GM21723 (cell line): ENCODE measurements around the gene TLE1.
A peak's percentile ranks its signal among the peaks of the same experiment; 100 is the strongest.

Experiments used
- ATAC-seq: cut with Tn5 transposase; IDR thresholded peaks from one replicate; pipeline ENCODE4 v1.9.1; 2021; ENCODE audit warnings: mild to moderate bottlenecking, moderate library complexity; ENCODE audit not compliant: unreplicated experiment

The TLE1 gene

DNA sequence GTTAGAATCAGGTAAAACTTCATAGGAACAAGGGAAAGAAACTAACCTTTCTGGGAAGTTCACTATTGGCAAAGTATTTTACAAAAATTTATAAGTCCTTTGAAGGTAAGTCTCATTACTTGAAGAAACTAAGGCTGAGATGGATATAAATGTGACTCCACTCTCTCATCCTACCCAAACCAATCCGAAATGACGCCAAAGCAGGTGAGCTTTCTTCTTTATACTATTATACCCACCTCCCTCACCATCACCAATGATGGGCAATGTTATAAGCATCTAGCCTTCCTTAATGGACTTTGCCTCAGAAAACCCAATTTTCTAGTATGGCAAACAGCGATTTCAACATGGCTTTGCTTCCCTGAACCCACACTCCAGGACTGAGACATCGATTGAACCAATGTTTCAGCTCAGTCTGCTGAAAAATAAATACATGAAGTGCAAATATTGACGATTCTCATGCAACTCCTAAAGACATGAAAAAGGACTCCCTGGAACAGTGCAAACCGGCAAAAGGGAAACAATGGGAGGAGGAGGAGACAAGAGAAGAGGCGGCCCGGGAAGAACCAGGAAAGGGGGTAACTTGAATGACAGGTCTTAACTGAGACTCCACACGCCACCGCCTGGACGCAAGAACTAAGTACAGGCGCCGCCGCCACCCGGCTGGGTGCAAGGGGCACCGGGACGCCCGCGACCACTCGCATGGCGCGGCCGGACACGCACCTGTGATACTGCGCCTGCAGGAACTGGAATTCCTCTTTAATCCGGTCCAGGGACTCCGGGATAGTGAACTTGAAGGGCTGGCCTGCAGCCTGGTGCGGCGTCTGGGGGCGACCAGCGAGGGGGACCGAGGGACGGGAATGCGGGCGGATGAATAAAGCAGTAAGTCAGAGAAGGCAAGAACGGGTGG is 2.5 kb downstream of the TLE1 start:
- peak; percentile 32 for ATAC-seq

DNA sequence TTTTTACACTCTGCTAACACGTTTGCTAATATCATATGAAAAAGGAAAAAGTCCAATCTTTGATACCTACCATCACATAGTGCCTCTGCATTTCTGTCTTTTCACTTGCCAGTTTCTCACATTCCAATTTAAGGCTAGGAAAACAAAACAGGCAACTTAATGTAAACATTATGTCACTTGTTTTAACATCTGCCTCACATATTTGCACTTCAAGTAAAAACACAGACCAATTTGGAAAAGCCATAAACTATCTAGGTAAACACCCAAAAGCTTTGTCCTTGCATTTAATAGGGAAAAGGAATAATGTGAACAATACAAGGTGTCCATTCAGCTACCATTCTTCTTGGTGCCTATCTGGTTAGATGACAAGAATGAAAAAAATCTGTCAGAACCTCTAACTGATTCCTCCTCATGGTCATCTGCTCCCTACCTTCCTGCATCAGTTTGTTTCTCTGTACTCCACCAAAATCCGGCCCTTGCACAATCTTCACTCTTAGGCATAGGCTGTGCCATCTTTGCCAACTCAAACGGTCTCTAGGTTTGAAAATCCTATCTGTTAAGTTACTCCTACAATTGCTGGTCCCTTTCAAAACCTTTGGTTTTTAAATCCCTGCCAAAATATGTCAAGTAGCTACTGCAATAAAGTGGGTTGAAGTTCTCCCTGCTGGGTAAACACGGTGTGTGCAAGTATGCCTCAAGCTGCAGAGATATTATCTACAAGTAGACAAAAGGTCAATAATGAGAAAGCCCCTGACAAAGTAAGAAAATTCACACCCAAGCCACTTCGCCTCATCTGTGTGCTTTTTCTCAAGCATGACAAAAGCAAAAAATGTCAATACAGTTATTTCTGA is 3.4 kb downstream of the TLE1 start:
- ATAC-seq = no peak

DNA sequence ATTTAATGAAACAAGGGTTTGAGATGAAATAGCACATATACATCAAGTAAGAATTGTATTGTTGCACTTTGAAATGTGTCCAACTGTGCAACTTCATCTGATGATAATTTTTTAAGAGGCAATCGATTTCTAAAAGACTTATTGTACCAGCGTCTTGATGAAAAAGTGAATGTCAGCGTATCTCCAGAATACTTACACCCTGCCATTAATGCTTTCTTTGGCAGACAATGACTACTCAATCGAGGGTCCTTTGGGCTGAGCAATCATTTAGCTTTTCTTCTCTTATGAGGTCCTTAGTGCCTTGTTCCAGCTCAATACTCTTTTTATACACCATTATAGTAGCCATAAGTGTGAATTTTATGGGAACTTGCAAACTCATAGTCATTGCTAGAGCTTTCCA is 4.7 kb downstream of the TLE1 start:
- ATAC-seq = no peak

DNA sequence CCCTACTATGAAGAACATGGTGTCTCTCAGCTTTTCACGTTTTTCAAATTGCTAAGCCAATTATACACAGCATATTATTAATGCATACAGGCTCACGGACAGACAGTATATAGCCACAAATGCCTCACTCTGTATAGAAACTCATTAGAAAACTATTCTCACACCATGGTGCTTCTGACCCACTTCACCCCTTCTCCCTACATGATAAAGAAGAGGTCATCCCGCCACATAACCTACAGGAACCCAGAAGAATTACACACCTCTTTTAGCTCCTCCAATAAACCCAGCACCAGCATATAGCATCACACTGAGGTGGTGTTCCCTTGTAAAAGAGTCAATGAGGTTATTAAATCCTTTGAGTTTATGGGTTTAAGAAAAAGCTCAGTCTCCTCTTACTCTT is 5.6 kb downstream of the TLE1 start:
- ATAC-seq = no peak

DNA sequence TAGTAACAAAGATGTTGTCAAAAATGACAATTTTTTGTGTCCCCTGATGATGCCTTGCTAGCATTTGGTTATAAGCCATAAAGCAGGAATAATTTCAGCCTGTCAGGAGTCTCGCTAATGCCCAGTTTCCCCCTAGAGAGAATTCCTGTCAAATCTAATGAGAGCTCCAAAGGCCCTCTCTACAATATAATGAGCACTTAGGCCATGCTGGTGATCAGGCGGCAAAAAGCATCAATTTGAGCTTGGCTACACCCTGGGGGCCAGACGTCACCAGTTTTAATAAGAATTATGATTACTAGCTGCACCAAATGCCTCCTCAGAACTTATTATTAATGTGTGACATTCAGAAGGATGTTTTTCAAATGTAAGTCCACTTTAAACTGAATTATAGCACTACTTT is 6.1 kb downstream of the TLE1 start:
- ATAC-seq = no peak

DNA sequence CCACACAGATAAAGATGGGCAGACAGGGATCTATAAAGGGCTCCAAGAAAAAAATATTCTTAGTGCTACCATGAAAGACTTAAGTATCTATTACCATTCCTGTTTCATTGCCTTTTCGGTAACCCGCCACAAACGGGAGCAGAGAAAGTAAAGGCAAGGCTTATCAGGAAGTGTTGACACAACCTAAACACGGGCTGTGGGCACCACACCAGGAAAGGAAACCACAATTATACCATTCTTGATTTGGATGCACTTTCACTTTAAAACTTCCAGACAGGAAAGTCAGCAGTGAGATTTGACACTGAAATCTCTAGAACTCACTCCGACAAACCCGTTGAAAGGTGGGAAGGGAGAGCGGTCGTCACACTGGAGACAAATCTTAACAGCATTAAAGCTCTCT is 6.5 kb downstream of the TLE1 start:
- ATAC-seq = no peak

DNA sequence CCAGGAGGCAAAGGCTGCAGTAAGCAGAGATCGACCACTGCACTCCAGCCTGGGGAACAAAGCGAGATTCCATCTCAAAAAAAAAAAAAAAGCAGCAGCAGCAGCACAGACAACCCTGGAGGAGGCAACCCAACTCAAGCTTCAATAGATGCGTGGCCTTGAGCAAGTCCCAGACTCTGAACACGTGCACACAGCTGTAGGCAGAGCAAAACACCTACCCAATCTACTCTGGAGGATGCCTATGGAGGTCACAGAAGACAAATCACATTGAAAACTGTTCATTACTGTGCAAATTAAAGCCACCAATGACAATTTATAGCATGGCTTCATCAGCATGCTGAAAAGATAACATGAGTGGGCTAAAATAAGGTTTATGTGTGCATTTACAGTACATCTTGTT is 7.2 kb downstream of the TLE1 start:
- no peak for ATAC-seq

DNA sequence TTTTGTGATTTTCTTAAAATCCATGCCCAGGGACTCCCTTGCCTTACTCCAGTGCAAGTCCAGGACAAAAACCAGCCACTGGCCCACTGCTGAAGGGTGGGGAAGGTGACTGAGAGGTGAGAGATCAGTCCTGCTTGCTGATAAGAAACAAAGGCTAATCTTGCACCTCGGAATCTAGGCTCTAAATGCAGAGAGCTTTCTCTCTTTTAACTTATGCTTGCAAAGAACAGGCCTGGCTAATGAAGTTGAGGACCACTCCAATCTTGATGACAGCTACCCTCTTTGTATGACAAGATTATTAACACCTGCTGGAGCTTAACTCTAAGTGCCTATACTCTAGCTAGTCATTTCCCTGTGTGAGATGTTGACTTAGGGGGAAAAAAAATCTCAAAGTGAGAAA is 8.8 kb downstream of the TLE1 start:
- no peak for ATAC-seq

DNA sequence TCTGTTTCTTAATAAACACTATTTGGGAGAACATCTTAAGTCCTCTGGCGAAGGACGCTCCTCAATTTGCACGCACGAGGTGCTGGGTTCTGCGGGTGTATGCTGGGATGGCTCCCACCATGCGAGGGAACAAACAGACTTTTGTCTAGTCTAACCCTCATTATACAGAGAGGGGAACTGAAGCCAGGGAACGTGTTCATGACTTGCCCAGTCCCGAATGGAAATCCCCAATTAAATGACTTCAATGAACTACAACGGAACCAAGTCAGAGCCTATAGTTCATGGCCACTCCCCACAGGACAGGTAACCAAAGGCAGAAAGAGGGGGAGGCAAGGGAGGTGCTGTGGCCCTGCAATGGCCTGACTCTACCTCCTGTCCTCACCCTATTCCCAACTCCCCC is 9.3 kb downstream of the TLE1 start:
- ATAC-seq = no peak

DNA sequence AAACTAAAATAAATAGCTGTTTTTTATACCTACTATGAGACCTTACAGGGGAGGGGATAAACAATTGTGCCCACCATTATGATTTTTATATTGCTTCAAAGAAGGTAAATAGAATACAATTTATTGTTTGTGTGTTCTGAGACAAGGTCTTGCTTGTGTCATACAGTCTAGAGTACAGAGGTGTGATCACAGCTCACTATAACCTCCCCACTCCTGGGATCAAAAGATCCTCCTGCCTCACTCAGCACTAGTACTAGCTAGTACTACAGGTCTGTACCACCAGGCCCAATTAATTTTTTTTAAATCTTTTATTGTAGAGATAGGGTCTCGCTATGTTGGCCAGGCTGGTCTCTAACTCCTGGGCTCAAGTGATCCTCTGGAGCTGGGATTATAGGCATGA is 11.3 kb downstream of the TLE1 start:
- ATAC-seq = no peak

DNA sequence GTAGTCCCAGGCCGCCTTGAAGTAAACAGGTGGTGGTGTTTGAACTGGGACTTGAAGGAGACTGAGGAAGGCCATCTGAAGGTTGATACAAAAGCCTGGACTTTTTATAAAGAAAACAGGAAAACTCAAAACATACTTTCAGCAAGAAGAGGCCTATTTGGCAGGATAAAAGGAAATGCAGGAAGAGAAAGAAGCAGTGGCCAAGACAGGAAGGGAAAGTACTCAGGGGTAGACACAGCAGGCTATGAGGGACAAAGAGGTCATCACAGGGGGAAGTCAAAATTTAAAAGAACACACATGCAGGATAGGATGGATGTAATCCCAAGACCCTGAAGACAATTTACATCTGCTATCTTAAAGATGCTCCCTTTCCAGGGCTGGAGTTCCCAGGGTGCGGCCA is 13.0 kb downstream of the TLE1 start:
- no peak for ATAC-seq

DNA sequence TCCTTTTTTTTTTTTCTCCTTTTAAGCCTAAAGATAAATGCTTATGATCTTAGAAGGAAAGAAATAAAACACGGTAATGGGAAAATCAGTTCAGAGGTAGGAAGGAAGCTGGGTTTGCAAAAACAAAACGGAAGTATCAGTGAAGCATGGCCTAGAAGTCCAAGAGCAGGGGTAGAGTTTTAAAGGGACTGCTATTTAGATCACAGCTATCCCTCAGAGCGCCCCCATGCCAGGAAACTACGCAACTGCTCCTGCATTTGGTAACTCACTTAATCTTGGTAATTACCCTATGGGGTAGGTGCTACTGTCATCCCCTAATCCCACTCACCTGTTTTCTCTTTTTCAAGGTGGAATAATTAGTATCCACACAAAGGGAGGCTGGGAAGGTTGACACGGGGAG is 16.0 kb downstream of the TLE1 start:
- no peak for ATAC-seq

DNA sequence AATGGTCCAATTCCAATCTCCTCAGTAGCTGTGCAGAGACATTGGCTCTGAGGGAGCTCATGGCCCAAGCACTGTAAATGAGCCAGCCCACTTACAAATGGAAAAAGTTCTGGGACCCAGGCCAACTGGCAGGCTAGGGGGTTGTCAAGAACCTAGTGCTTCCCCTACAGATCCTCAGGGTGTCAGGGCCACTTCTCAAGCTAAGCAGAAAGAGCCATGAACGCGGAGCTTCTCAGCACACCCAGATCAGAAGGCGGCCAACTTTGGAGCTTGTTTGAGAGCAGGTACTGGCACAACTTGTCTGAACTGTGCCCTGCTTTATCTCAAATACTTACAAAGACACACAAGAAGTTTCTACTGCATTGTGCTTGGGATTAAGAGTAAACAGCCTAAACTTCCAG is 17.5 kb downstream of the TLE1 start:
- ATAC-seq = no peak

DNA sequence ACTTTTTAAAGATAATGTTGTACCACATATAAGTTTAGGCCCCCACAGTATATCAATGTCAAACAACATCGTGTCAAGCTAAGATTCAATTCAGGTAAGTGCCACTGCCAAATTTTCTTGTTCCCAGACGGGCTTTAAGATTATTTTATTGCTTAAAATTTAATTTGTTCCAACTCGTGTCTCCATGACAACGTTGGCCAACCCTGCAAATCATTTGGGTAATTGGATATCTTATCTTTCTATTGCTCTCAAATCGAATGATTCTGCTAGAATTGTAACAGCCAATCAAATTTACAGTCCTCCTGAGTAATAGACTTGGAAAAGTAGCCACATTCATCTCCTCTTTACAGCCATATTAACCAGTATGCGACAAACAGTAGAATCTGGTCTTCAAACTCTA is 19.5 kb downstream of the TLE1 start:
- ATAC-seq = no peak

DNA sequence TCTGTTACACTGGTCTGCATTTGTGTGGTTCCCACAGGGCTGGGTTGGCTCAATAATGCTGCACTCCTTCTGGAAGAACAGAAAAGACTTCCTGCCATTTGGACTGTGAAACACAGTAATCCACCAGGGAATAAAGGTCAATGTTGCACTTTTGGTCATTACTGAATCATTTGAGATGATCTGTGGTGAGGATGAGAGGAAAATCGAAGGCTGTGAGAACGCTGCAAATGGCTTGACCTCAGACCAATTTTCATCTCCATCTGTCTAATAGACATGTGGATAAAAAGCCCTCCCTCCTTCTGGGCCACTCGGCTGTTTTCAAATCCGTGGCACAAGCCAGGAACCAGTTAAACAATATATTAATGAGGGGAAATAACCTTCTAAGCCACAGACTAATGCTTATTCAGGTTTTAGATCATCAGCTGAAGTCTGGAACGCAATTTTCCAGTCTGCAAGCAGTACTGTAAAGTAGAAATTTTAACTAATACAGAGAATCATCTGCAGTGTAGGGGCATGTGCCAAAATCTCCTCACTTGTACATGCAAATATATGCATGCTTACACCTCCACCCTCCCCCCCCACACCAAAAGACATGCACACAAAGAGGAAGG is 20.2 kb downstream of the TLE1 start:
- no peak for ATAC-seq

DNA sequence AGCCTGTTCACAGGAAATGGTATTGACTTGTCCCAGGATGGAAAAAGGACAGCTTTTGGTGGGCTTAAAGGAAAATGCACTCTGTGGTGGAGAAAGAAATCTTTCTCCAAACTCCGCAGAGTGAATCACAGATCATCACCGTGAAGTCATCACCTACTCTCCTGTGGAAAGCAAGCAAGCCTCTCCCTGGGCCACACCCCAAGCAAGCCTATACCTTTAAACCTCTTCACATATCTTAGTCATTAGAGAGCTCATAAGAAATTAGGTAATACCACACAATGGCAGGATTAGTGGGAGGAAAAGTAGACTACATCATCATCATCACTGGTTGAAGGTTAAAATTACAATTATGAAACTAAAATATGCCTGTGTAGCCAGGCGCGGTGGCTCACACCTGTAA is 23.2 kb downstream of the TLE1 start:
- ATAC-seq = no peak

DNA sequence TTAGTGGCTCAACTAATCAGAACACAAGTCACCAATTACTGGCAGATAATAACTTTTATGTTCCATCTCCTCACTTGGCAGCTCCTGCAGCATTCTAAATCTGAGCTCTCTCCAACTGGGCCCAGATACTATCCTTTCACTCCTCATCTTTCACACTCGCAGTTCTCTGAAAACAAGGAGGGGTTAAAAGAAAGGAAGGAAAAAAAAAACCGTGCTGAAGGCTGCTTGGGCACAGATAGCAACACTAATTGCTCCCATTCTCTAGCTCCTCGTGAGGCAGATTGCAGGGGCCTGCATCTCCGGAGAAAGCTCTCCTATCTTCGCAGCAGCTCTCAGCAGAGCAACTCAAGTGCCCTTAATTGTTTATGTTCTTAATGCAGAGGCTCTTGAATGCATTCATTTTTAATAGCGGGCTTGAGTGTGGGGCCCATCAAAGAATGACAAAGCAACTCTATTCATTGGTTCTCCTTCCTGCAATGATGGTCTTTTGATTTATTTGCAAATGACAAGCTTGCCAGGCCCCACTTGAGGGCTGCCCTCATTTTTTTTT is 23.9 kb downstream of the TLE1 start:
- no peak for ATAC-seq

DNA sequence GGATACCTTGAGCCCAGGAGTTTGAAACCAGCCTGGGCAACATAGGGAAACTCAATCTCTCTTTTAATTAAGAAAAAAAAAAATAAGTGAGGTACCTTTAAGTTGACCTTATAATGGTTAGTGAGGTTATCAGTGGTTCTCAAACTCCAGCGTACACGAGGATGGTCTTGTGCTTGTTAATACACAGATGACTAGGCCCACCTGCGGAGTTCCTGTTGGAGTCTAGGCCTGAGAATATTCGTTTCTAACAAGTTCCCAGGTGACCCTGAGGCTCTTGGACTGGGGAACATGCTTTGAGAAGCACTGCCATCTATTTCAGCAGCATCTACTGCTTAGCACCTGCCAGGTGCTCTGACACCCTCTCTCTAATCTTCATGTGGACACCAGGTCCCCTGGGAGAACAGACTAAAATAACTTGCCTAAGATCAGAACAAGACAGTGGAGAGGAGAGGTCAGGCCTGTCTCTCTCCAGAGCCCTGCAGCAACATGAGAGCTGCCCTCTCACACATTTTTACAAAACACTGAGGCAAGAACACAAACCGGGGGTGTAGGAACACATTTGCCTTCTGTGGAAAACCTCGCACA is 24.6 kb downstream of the TLE1 start:
- ATAC-seq = no peak

DNA sequence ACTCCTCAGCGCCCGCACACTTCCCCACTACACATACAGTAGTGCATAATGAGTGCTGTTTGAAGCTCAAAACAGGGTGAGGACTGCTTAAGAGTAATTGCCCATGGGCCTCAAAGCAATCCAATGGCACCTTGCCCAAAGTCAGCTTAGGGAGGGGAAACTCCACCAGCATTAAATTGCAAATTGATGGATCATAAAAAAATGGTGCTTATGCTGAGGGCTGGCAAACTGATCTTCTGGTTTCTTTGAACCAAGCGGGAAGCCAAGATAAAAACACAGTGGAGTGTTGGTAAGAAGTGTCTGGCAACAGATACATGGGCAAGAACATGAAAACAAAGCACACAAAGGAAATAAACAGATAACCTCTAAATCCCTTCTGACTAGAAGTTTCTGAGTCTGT is 28.0 kb downstream of the TLE1 start:
- ATAC-seq = no peak

DNA sequence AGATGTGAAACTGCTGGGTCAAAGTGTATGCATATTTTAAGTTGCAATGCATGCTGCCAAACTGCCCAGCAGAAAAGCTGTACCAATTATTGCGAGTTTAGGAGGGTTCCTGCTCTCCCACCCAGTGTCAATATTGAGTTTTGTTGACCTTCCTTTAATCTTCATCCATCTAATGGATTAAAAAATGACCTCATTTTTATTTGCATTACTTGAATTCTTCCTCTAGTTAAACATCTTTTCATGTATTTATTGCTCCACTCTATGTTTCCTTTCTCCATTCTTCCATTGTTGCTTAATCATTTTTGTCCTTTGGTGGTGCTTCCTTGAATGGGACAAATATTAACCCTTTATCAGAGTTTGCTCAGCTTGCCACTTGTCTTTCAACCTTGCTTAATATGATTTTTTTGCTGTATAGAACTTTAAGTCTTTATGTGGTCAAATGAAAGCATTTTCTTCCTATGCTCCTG is 32.4 kb downstream of the TLE1 start:
- ATAC-seq = no peak

DNA sequence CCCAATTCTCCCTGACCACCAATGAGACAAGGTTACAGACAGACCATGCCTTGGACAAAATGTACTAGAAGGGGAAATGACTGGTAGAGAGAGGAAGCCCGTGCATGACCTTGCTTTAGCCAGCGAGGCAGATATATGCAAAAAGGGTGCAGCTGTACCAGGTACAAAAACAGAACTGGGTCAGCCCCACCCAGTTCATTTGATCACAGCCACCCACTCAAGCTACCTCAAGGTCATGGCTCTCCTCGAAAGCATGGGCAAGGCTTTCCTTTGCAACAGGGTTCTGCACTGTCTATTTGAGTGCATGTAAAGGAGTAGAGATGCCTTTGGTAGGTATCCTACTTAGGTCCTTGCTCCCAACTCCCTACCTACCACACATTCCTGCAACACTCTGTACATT is 33.3 kb downstream of the TLE1 start:
- ATAC-seq = peak; percentile 70
